Esophagus squamous epithelium (tissue), 4 donors: Measurements from ENCODE around the gene MOGAT3.

Source experiments
- CTCF ChIP-seq, 6 experiments: fragments of 450-650 bp in 4 of 6; fragments of 200-600 bp in 2 of 6; sonication (generic) in 2 of 6; IDR thresholded peaks; one replicate each; pipeline ENCODE4 v1.5.1; 2016 to 2019; ENCODE audit warnings: antibody characterized with exemption in 6 of 6, mild to moderate bottlenecking in 4 of 6, moderate library complexity in 4 of 6
- POLR2A ChIP-seq, 4 donors: fragments of 450-650 bp; IDR thresholded peaks; one replicate each; pipeline ENCODE4 v1.6.1; 2017; ENCODE audit warnings: antibody characterized with exemption in 4 of 4, mild to moderate bottlenecking in 4 of 4, moderate library complexity in 3 of 4

GRCh38 chr7:101245147-101245668 is 44.4 kb upstream of the MOGAT3 start:
- TF ChIP-seq CTCF (IDR thresholded peaks at IDR 0.05) (no peak), POLR2A (IDR thresholded peaks at IDR 0.05) (no peak)
